GM18867 (cell line): ENCODE measurements around the gene MAMLD1.

Experiments used
- ATAC-seq: cut with Tn5 transposase; IDR thresholded peaks from one replicate; pipeline ENCODE4 v1.9.1; 2021; ENCODE audit warnings: mild to moderate bottlenecking, moderate library complexity; ENCODE audit not compliant: unreplicated experiment

MAMLD1 gene

GRCh38 chrX:150525061-150525919, 162.2 kb downstream of the MAMLD1 start:
- ATAC-seq: no peak

DNA sequence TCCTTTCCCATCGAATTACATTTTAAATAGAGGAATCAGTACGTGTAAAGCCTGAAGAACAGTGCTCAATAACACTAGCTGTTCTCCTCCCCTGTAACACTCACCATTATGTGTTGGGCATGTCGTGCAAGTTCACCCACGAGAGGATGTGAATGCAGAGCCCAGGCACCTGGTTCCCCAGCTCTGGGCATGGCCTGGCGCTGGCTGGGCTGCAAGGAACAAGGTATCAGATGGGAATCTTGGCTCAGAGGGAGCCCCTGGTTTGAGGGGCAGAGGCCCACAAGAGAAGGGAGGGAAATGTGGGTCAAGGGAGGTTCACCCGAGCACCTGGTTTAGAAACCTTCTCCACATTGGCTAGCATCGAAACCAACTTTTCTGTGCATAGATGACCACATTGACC, 163.6 kb downstream of the MAMLD1 start:
- no peak for ATAC-seq

DNA sequence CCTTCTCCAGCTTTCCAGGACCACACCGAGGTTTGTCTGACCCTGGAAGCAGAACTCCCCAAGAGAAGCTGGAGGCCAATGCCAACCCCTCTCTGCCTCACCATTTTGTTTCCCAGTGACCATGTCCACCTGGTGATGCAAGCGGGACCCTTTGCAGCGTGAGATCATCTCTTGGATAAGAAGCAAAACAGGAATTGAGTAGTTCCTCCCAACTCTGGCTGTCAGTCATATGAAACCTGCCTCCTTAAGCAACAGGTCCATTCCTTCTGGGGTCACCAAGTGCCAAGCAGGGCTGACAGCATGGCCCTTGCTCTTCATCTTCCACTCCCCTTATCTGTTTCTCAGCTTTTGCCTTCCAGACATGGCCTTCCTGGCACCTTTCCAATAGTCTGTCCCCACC, 164.0 kb downstream of the MAMLD1 start:
- no peak for ATAC-seq

DNA sequence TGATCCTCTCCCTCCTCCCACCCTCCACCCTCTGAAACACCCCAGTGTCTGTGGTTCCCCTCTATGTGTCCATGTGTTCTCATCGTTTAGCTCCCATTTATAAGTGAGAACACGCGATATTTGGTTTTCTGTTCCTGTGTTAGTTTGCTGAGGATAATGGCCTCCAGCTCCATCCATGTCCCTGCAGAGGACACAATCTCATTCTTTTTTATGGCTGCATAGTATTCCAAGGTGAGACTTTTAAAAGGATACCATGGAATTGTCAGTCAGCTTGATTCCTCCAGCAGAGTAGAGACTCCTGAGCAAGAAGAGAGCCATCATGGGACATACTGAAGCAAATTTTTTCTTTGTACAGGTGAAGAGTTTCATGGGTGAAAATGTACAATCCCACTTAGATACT, 166.5 kb downstream of the MAMLD1 start:
- no peak for ATAC-seq

DNA sequence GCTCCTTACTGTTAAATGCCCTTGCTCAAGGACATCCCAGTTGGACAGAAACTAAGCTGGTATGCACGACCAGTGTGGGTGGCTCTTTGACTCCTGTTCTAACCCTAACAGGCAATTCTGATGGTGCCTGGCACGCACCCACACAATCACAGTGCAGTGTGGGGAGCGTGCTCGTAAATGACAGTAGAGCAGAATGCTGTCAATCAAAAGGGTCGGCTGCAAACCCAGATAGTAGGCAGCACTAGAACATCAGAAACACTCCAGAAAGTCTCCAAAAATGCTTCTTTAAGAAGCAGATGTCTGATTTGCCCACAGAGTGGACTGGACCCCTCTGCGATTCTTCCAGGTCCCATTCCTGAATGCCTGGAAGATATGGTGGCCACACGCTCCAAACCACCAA, 167.7 kb downstream of the MAMLD1 start:
- ATAC-seq: no peak

DNA sequence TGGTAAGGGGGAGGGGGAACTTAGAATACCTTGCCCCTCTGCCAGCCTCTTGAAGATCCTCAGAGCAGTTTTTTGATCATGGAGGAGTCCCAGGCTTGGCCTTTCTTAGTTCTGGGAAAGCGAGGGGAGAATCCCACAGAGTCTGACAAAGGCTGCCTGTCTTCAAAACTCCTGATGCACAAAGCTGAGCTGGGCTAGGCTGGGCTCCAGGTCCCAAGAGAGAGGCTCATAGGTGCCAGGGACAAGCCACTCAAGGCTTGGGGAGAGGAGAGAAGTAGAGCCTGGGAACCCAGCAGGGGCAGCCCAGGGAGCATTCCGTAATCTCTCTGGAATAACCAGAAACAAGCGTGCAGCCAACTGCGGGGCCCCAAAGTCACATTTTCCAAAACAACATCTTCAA, 168.3 kb downstream of the MAMLD1 start:
- ATAC-seq: no peak

GRCh38 chrX:150533863-150534262, 170.7 kb downstream of the MAMLD1 start:
- ATAC-seq: no peak

GRCh38 chrX:150536455-150537116, 173.5 kb downstream of the MAMLD1 start:
- no peak for ATAC-seq

GRCh38 chrX:150537851-150538250, 174.7 kb downstream of the MAMLD1 start:
- ATAC-seq: no peak

GRCh38 chrX:150540965-150541364, 177.8 kb downstream of the MAMLD1 start:
- no peak for ATAC-seq

DNA sequence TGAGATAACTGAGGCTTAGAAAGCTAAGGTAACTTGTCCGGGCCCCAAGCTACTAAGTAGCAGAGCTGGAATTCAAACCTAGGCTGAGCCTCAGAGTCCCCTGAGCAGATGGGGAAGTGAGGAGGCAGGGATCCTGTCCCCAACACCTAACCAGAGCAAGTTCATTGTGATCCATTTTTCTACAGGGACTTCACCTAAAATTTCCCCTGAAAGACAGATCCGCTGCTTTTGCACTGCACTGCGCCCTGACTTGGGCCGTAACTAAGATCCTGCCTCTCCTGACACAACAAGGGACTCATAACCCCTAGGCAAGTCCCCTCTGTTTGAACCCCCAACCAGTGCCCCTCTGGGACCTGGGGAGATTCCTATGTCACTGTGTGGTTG, 179.7 kb downstream of the MAMLD1 start:
- peak; percentile 23 for ATAC-seq

DNA sequence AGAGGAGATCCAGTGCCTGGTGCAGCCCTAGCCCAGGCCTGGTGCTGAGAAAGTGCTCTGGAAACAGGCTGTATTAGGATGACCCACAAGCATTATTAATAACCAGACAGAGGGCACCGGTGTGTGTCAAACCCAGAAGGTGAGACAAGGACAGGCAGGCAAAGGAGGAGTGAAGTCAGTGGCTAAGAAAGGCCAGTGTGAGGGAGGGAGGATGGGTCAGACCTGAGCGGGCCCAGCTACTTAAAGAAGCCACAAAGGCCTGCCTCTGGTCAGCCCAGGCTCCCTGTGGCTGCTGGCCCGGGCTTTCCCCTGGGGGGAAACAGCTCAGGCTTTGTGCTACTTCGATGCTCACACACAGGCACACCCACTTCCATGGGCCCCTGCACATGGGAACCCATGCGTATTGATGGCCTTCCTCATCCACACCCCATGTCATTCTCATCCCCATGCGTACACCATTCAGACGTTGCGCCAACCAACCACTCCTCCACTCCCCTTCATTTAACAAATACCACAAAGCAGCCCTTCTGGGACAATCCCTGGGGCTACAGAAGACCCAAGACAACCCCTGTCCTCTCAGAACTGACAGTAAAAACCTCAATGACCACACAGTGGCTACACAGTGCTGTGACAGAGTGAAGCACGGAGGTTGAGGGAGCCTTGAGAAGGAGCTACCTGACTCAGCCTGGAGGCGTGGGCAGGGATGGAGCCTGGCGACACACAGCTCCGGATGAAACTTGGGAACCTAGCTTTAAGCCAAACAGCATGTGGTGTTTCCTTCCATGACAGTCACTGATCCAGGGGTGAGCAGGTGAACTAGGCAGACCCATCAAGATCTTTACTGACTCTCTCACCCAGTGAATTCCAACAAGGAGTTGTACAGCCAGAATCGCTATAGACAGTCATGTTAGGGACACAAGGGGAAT, 180.4 kb downstream of the MAMLD1 start:
- ATAC-seq: peak; percentile 44

DNA sequence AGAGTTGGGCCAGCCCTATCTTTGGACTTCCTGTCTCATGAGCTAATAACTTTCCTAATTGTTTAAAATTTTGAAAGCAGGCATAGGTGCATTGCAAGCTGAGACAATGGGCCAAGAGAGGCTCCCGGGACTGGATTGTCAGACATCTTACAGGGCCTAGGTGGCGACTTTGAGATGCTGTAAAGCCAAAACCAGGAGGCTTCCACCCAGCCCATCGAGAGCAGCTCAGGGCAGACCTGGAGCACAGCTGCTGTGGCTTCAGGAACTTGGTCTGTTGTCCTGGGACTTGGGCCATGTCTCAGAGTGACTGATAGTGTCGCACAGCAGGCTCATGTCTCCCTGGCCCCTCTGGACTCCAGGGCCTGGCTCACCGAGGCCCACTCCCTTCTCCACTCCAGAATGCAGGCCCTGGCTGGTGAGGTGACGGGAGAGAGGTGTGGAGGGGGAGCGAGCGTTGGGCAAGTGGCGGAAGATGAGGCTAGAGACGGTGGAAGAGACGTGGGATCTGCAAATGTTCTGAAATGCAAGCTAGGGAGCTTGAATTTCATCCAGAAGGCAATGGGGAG, 181.2 kb downstream of the MAMLD1 start:
- no peak for ATAC-seq

- ATAC-seq: no peak
Observed at GRCh38 chrX:150544835-150545770, 182.0 kb downstream of the MAMLD1 start.

- ATAC-seq: no peak
Observed at GRCh38 chrX:150546711-150547153, 183.6 kb downstream of the MAMLD1 start.

- peak; percentile 68 for ATAC-seq
Observed at GRCh38 chrX:150547375-150548115, 184.4 kb downstream of the MAMLD1 start.

DNA sequence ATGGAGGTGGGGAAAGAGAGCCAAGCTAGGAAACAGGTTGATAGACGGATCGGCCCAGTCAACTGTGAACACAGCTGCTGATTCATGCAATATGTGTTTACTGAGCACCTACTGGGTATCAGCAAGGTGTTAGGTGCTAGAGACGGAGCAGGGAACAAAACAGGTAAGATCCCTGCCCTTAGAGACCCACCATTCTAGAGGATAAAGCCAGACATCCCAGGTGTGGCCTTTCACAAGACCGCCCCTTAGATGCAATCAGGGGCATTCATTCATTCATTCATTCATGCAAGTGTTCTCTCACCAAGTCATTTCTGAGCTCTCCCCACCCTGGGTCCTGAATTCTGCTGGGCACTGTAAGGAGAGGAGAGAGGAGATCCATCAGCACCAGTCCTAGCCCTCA, 185.1 kb downstream of the MAMLD1 start:
- no peak for ATAC-seq

DNA sequence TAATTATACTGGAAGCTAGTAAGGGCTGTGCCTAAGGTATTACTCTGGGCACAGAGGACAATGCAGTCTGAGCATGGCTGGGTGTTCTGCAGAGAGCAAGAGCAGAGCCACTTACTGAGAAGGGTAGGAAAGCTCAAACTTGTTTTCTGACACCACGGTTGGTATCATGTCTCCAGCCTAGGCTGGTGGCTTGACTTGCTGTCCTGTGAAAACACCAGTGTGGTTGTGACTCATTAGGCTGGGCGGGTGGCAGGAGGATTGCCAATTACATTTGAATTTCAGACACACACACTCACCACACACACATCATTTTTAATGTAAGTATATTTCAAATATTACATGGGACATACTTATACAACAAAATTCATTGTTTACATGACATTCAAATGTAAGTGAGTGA, 185.6 kb downstream of the MAMLD1 start:
- no peak for ATAC-seq

GRCh38 chrX:150551963-150552362, 188.8 kb downstream of the MAMLD1 start:
- ATAC-seq: no peak
